BE2C (cell line): ENCODE data around the gene GLI3.

ENCODE experiments used
- DNase-seq: peaks from one replicate; pipeline ENCODE4 v3.0.0-alpha.2; 2020
- H3K27me3 ChIP-seq: fragments of 250-450 bp; sonication (Bioruptor Pico); 2 replicates; pipeline ENCODE4 v1.5.1; 2020; ENCODE audit warnings: mild to moderate bottlenecking
- H3K36me3 ChIP-seq: fragments of 250-450 bp; sonication (Bioruptor Pico); 2 replicates; pipeline ENCODE4 v1.5.1; 2020; ENCODE audit warnings: mild to moderate bottlenecking
- H3K4me1 ChIP-seq: fragments of 250-450 bp; sonication (Bioruptor Pico); 2 replicates; pipeline ENCODE4 v1.5.1; 2020
- H3K4me3 ChIP-seq: 2 replicates; pipeline ENCODE4 v1.5.1; 2011; ENCODE audit warnings: low read depth, low read length
- H3K9me3 ChIP-seq: fragments of 250-450 bp; sonication (Bioruptor Pico); 2 replicates; pipeline ENCODE4 v1.5.1; 2020
- CTCF ChIP-seq: IDR thresholded peaks from 2 replicates; pipeline ENCODE4 v1.5.1; 2012; ENCODE audit warnings: mild to moderate bottlenecking, low read depth, low read length

GLI3 gene

GRCh38 chr7:42024537-42024936 is 212.5 kb downstream of the GLI3 start:
- no peaks in the 10 kb centered on the region for H3K36me3 ChIP-seq
- no peak for DNase-seq
- H3K27me3 ChIP-seq: no peaks in the 10 kb centered on the region
- no peak overlapping the region for H3K4me3 ChIP-seq
- TF ChIP-seq CTCF: no peak
- no peaks in the 10 kb centered on the region for H3K4me1 ChIP-seq
- no peaks in the 10 kb centered on the region for H3K9me3 ChIP-seq

- Histone ChIP-seq H3K4me3 (no peak overlapping the region), H3K27me3 (no peaks in the 10 kb centered on the region), H3K4me1 (no peaks in the 10 kb centered on the region), H3K9me3 (no peaks in the 10 kb centered on the region), H3K36me3 (no peaks in the 10 kb centered on the region)
- no peak for TF ChIP-seq CTCF
- DNase-seq: no peak
These were observed 213.7 kb downstream of the GLI3 start for GRCh38 chr7:42023262-42023661.

GRCh38 chr7:42022791-42023190 is 214.2 kb downstream of the GLI3 start:
- no peaks in the 10 kb centered on the region for H3K9me3 ChIP-seq
- no peaks in the 10 kb centered on the region for H3K36me3 ChIP-seq
- TF ChIP-seq CTCF: no peak
- H3K4me3 ChIP-seq: no peak overlapping the region
- DNase-seq: no peak
- H3K27me3 ChIP-seq: no peaks in the 10 kb centered on the region
- H3K4me1 ChIP-seq: no peaks in the 10 kb centered on the region

- H3K9me3 ChIP-seq: no peaks in the 10 kb centered on the region
- no peak for DNase-seq
- no peak overlapping the region for H3K4me3 ChIP-seq
- H3K4me1 ChIP-seq: no peaks in the 10 kb centered on the region
- TF ChIP-seq CTCF: no peak
- H3K36me3 ChIP-seq: no peaks in the 10 kb centered on the region
- no peaks in the 10 kb centered on the region for H3K27me3 ChIP-seq
These were observed 215.0 kb downstream of the GLI3 start for GRCh38 chr7:42022056-42022455.

- H3K36me3 ChIP-seq: no peaks in the 10 kb centered on the region
- H3K4me3 ChIP-seq: no peak overlapping the region
- no peaks in the 10 kb centered on the region for H3K4me1 ChIP-seq
- no peaks in the 10 kb centered on the region for H3K27me3 ChIP-seq
- no peak for DNase-seq
- H3K9me3 ChIP-seq: no peaks in the 10 kb centered on the region
- TF ChIP-seq CTCF: no peak
These were observed 215.4 kb downstream of the GLI3 start for GRCh38 chr7:42021631-42022030.

GRCh38 chr7:42020061-42020460 is 216.9 kb downstream of the GLI3 start:
- Histone ChIP-seq H3K4me1 (no peaks in the 10 kb centered on the region), H3K4me3 (no peak overlapping the region), H3K36me3 (no peaks in the 10 kb centered on the region), H3K27me3 (no peaks in the 10 kb centered on the region), H3K9me3 (no peaks in the 10 kb centered on the region)
- TF ChIP-seq CTCF: no peak
- DNase-seq: no peak
